GM21367 (cell line): Measurements from ENCODE around the gene NDRG3.
"Not testable (repeated sequence)": the region's sequence is repeated elsewhere in the genome, so short reads cannot be mapped to it uniquely, and the experiment has no call there.

ENCODE experiments used
- ATAC-seq: cut with Tn5 transposase; IDR thresholded peaks from one replicate; pipeline ENCODE4 v1.9.1; 2021; ENCODE audit not compliant: unreplicated experiment

NDRG3 gene

GRCh38 chr20:36613974-36614373 is 131.9 kb downstream of the NDRG3 start:
- ATAC-seq, result no peak

- ATAC-seq, result no peak
These were observed 134.3 kb downstream of the NDRG3 start for GRCh38 chr20:36611625-36612024.

GRCh38 chr20:36608388-36608728 is 137.5 kb downstream of the NDRG3 start:
- not testable (repeated sequence) for ATAC-seq

- no peak for ATAC-seq
These were observed 138.1 kb downstream of the NDRG3 start for GRCh38 chr20:36607586-36608387.

- no peak for ATAC-seq
These were observed 139.5 kb downstream of the NDRG3 start for GRCh38 chr20:36606158-36607066.

- peak; percentile 69 for ATAC-seq
These were observed 140.3 kb downstream of the NDRG3 start, which contains the start of gene RAB5IF for GRCh38 chr20:36605399-36606157. Gene RAB5IF (plus strand): TSS chr20:36605779. CDS start chr20:36605952, 173 bp downstream.

GRCh38 chr20:36604952-36605398 is 140.9 kb downstream of the NDRG3 start:
- peak; percentile 27 for ATAC-seq
